ENCODE data around the gene ADCY3. TPM values are rescaled to one million over a fixed set of nuclear protein-coding genes. Genes with fewer than 3 reads are reported as not detected.

Gene ADCY3
- total and polyA plus RNA-seq, 2 of the 13 experiments (the other 11 are each of a cell fraction or from before 2014, with no cell fraction given), result 0.11 to 0.61 TPM

DNA sequence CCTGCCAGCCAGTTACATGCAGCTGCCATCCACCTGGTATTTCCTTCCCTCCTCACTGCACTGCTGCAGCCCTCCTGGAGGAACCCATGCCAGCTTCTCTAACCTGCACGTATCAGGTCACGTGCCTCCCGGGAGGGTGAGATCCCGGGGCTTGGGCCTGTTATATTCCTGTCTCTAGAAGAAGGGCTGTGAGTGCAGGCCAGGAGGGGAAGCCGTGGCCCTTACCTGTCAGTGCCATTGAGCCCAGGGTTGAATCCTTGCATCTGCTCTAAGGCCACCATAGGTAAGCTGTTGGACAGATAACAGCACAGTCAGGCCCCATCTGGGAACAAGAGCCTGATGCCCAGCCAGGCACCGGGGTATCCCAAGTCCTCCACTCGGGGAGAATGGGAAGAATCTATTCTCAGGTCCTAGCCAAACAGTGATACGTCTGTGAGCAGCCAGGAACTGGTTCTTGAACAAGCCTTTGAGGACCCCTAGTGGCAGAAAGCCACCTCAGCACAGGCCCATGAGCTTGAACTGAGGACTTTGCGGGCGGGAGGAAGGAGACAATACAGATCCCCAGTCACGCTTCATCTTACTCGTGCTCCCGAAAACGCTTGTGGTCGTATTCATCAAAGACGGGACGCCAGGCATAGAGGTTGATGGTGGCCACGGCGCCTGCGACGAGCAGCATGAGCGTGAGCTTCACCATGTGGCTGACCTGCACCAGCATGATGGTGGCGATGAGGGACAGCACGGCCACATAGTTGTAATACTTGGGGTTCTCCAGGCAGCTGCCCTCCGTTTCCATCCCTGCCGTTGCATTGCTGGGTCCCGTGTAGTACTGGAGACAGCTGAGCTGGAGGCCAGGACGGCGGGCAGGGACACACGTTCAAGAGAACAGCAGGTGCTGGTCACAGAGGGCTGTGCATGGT is 92.5 kb downstream of the ADCY3 start (continued):
- TF ChIP-seq PBX3 (CRISPR knock-in tag; IDR thresholded peaks at IDR 0.05; ENCODE audit: borderline replicate concordance) (no peak), NFAT5 (CRISPR knock-in tag; IDR thresholded peaks at IDR 0.05) (no peak), ATF7-NPFF (CRISPR knock-in tag; IDR thresholded peaks at IDR 0.05; ENCODE audit: low read depth) (no peak), RBFOX2 (IDR thresholded peaks at IDR 0.05; ENCODE audit: low read depth, low read length) (no peak), ZNF607 (CRISPR knock-in tag; IDR thresholded peaks at IDR 0.05; ENCODE audit: borderline replicate concordance) (peak; percentile 70; the same call in 1 of the 2 replicates), EZH2 (conservative IDR thresholded peaks at IDR 0.05; ENCODE audit: low read depth, low read length) (no peak), ATRX (CRISPR knock-in tag; IDR thresholded peaks at IDR 0.05; ENCODE audit: borderline replicate concordance) (no peak), MXD1 (CRISPR knock-in tag; IDR thresholded peaks at IDR 0.05) (no peak), HMGXB3 (CRISPR knock-in tag; IDR thresholded peaks at IDR 0.05; ENCODE audit: borderline replicate concordance) (no peak), NAIF1 (CRISPR knock-in tag; IDR thresholded peaks at IDR 0.05; ENCODE audit: borderline replicate concordance) (no peak), SRY (CRISPR knock-in tag; IDR thresholded peaks at IDR 0.05) (no peak), REPIN1 (CRISPR knock-in tag; IDR thresholded peaks at IDR 0.05; ENCODE audit: borderline replicate concordance, low read depth) (no peak), IRX3 (CRISPR knock-in tag; IDR thresholded peaks at IDR 0.05; ENCODE audit: borderline replicate concordance, low read depth) (no peak)
- TF ChIP-seq, protein P1, sequence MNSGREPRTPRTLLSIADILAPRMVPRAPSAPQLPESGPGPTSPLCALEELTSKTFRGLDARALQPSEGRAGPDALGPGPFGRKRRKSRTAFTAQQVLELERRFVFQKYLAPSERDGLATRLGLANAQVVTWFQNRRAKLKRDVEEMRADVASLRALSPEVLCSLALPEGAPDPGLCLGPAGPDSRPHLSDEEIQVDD (CRISPR knock-in tag; IDR thresholded peaks at IDR 0.05; ENCODE audit: borderline replicate concordance), result no peak

Measured in HepG2 (cell line).